Stimulated activated naive B cell treated with anti-CD40 and anti-IgM and Interleukin-4, amounts not matched to agents 10 μg/mL and 1 μg/mL and 100 μg/mL, for 72 hours (primary cell): Measurements from ENCODE around the gene LMNB1.
"Not testable (repeated sequence)": the region's sequence is repeated elsewhere in the genome, so short reads cannot be mapped to it uniquely, and the experiment has no call there.

Experiments used
- ATAC-seq, 2 donors: fragments of 150-1000 bp; cut with Tn5 transposase; replicated peaks; 2 replicates each; pipeline ENCODE4 v1.10.0; 2021; ENCODE audit warnings: moderate library complexity in 1 of 2
- DNase-seq: peaks from one replicate; pipeline ENCODE4 v3.0.0; 2021
- H3K27ac Mint-ChIP-seq: one replicate; pipeline ENCODE4 v1.8.0; 2022; ENCODE audit warnings: mild to moderate bottlenecking, mixed read lengths
- H3K27me3 Mint-ChIP-seq, 2 donors: one replicate each; pipeline ENCODE4 v1.8.0; 2022; ENCODE audit warnings: mixed read lengths in 2 of 2
- H3K36me3 Mint-ChIP-seq, 2 donors: one replicate each; pipeline ENCODE4 v1.8.0; 2022; ENCODE audit warnings: mixed read lengths in 2 of 2, mild to moderate bottlenecking in 1 of 2
- H3K4me1 Mint-ChIP-seq, 2 donors: one replicate each; pipeline ENCODE4 v1.8.0; 2022; ENCODE audit warnings: mixed read lengths in 2 of 2, mild to moderate bottlenecking in 1 of 2
- H3K4me3 Mint-ChIP-seq, 2 donors: one replicate each; pipeline ENCODE4 v1.8.0; 2022; ENCODE audit warnings: mild to moderate bottlenecking in 2 of 2, mixed read lengths in 2 of 2, moderate library complexity in 1 of 2
- H3K9me3 Mint-ChIP-seq, 2 donors: one replicate each; pipeline ENCODE4 v1.8.0; 2022; ENCODE audit warnings: mixed read lengths in 2 of 2, mild to moderate bottlenecking in 1 of 2

The LMNB1 gene

GRCh38 chr5:126826619-126827215 is 49.8 kb downstream of the LMNB1 start:
- Mint-ChIP-seq H3K36me3 (peaks cover 38 to 42% of the 10 kb centered on the region in 2 donors), H3K4me1 (peaks cover 2 to 6% of the 10 kb centered on the region in 2 donors), H3K9me3 (no peaks in the 10 kb centered on the region), H3K4me3 (no peak overlapping the region), H3K27ac (no peak overlapping the region), H3K27me3 (no peaks in the 10 kb centered on the region)
- DNase-seq (no peak), ATAC-seq (no peak)

GRCh38 chr5:126829098-126829497 is 52.2 kb downstream of the LMNB1 start:
- H3K27ac Mint-ChIP-seq: no peak overlapping the region
- H3K4me3 Mint-ChIP-seq: no peak overlapping the region
- no peaks in the 10 kb centered on the region for H3K27me3 Mint-ChIP-seq
- H3K36me3 Mint-ChIP-seq: peaks cover 43 to 50% of the 10 kb centered on the region in 2 donors
- no peaks in the 10 kb centered on the region for H3K9me3 Mint-ChIP-seq
- H3K4me1 Mint-ChIP-seq: peaks cover 5 to 10% of the 10 kb centered on the region in 2 donors
- ATAC-seq (no peak), DNase-seq (no peak)

- peaks cover 5 to 12% of the 10 kb centered on the region in 2 donors for H3K4me1 Mint-ChIP-seq
- DNase-seq (no peak), ATAC-seq (no peak)
- H3K4me3 Mint-ChIP-seq: no peak overlapping the region
- no peaks in the 10 kb centered on the region for H3K27me3 Mint-ChIP-seq
- no peaks in the 10 kb centered on the region for H3K9me3 Mint-ChIP-seq
- peaks cover 48 to 59% of the 10 kb centered on the region in 2 donors for H3K36me3 Mint-ChIP-seq
- no peak overlapping the region for H3K27ac Mint-ChIP-seq
These were observed 53.1 kb downstream of the LMNB1 start for GRCh38 chr5:126830061-126830460.

GRCh38 chr5:126831156-126831555 is 54.2 kb downstream of the LMNB1 start:
- H3K27me3 Mint-ChIP-seq: no peaks in the 10 kb centered on the region
- ATAC-seq (no peak), DNase-seq (no peak)
- peaks cover 5 to 12% of the 10 kb centered on the region in 2 donors for H3K4me1 Mint-ChIP-seq
- H3K4me3 Mint-ChIP-seq: no peak overlapping the region
- H3K27ac Mint-ChIP-seq: no peak overlapping the region
- H3K36me3 Mint-ChIP-seq: peaks cover 48 to 56% of the 10 kb centered on the region in 2 donors
- H3K9me3 Mint-ChIP-seq: no peaks in the 10 kb centered on the region

GRCh38 chr5:126836778-126837177 is 59.8 kb downstream of the LMNB1 start:
- no peak overlapping the region for H3K4me3 Mint-ChIP-seq
- H3K4me1 Mint-ChIP-seq: peaks cover 3 to 6% of the 10 kb centered on the region in 2 donors
- peaks cover 24 to 59% of the 10 kb centered on the region in 2 donors for H3K36me3 Mint-ChIP-seq
- no peaks in the 10 kb centered on the region for H3K27me3 Mint-ChIP-seq
- no peaks in the 10 kb centered on the region for H3K9me3 Mint-ChIP-seq
- DNase-seq: no peak
- no peak overlapping the region for H3K27ac Mint-ChIP-seq
- no peak for ATAC-seq

- Mint-ChIP-seq H3K4me1 (peaks cover 3 to 6% of the 10 kb centered on the region in 2 donors), H3K27me3 (no peaks in the 10 kb centered on the region), H3K36me3 (peaks cover 24 to 63% of the 10 kb centered on the region in 2 donors), H3K9me3 (no peaks in the 10 kb centered on the region), H3K27ac (no peak overlapping the region), H3K4me3 (no peak overlapping the region)
- DNase-seq (no peak), ATAC-seq (no peak)
These were observed 60.3 kb downstream of the LMNB1 start for GRCh38 chr5:126837242-126837641.

- Mint-ChIP-seq H3K4me1 (peaks cover 3 to 6% of the 10 kb centered on the region in 2 donors), H3K27me3 (no peaks in the 10 kb centered on the region), H3K36me3 (peaks cover 24 to 58% of the 10 kb centered on the region in 2 donors), H3K4me3 (no peak overlapping the region), H3K9me3 (no peaks in the 10 kb centered on the region), H3K27ac (no peak overlapping the region)
- no peak for DNase-seq
- no peak for ATAC-seq
These were observed 61.1 kb downstream of the LMNB1 start for GRCh38 chr5:126837906-126838539.

- peaks cover 18 to 58% of the 10 kb centered on the region in 2 donors for H3K36me3 Mint-ChIP-seq
- not testable (repeated sequence) for DNase-seq, H3K27me3 Mint-ChIP-seq, H3K4me3 Mint-ChIP-seq, H3K27ac Mint-ChIP-seq, ATAC-seq, H3K9me3 Mint-ChIP-seq, H3K4me1 Mint-ChIP-seq
These were observed 62.5 kb downstream of the LMNB1 start for GRCh38 chr5:126839407-126839806.

GRCh38 chr5:126843375-126843774 is 66.4 kb downstream of the LMNB1 start:
- H3K9me3 Mint-ChIP-seq, H3K4me3 Mint-ChIP-seq, H3K27me3 Mint-ChIP-seq, ATAC-seq, DNase-seq: not testable (repeated sequence)
- Mint-ChIP-seq H3K4me1 (peaks cover 22 to 35% of the 10 kb centered on the region in 2 donors), H3K27ac (peak overlapping the region; percentile 60), H3K36me3 (peaks cover 9 to 40% of the 10 kb centered on the region in 2 donors)

GRCh38 chr5:126845470-126846070 is 68.6 kb downstream of the LMNB1 start:
- Mint-ChIP-seq H3K27ac (peak overlapping the region; percentile 88), H3K4me1 (peaks cover 29 to 36% of the 10 kb centered on the region in 2 donors), H3K36me3 (peaks cover 9 to 34% of the 10 kb centered on the region in 2 donors), H3K4me3 (peak overlapping the region; percentile 27 to 70)
- peak; percentile 94 to 98 for ATAC-seq
- not testable (repeated sequence) for H3K9me3 Mint-ChIP-seq, H3K27me3 Mint-ChIP-seq
- DNase-seq: peak; percentile 31

- Mint-ChIP-seq H3K36me3 (peaks cover 5 to 30% of the 10 kb centered on the region in 2 donors), H3K27ac (no peak overlapping the region), H3K4me1 (peaks cover 29 to 37% of the 10 kb centered on the region in 2 donors), H3K27me3 (no peaks in the 10 kb centered on the region), H3K9me3 (peaks cover 0 to 4% of the 10 kb centered on the region in 2 donors), H3K4me3 (no peak overlapping the region)
- DNase-seq (no peak), ATAC-seq (no peak)
These were observed 69.4 kb downstream of the LMNB1 start for GRCh38 chr5:126846344-126846743.

- Mint-ChIP-seq H3K27ac (peak overlapping the region; percentile 14), H3K4me1 (peaks cover 31 to 43% of the 10 kb centered on the region in 2 donors), H3K27me3 (no peaks in the 10 kb centered on the region), H3K9me3 (peaks cover 0 to 4% of the 10 kb centered on the region in 2 donors), H3K36me3 (peaks cover 6 to 24% of the 10 kb centered on the region in 2 donors), H3K4me3 (no peak overlapping the region)
- DNase-seq (no peak), ATAC-seq (no peak)
These were observed 70.0 kb downstream of the LMNB1 start for GRCh38 chr5:126846744-126847455.

GRCh38 chr5:126847456-126847820 is 70.5 kb downstream of the LMNB1 start:
- H3K27ac Mint-ChIP-seq: no peak overlapping the region
- no peak for ATAC-seq

GRCh38 chr5:126847826-126848251 is 70.9 kb downstream of the LMNB1 start:
- ATAC-seq (no peak), DNase-seq (no peak)
- Mint-ChIP-seq H3K36me3 (peaks cover 6 to 22% of the 10 kb centered on the region in 2 donors), H3K9me3 (peaks cover 0 to 4% of the 10 kb centered on the region in 2 donors), H3K27me3 (no peaks in the 10 kb centered on the region), H3K4me3 (no peak overlapping the region), H3K4me1 (peaks cover 38 to 52% of the 10 kb centered on the region in 2 donors), H3K27ac (peak overlapping the region; percentile 59)

More at GRCh38 chr5:126847456-126847820, 70.5 kb downstream of the LMNB1 start:
- Mint-ChIP-seq H3K36me3 (peaks cover 6 to 22% of the 10 kb centered on the region in 2 donors), H3K9me3 (peaks cover 0 to 4% of the 10 kb centered on the region in 2 donors), H3K4me3 (no peak overlapping the region), H3K4me1 (peaks cover 35 to 48% of the 10 kb centered on the region in 2 donors), H3K27me3 (no peaks in the 10 kb centered on the region)
- no peak for DNase-seq
